ENCODE data around the gene SLC9C2.
"Not testable (repeated sequence)": the region's sequence is repeated elsewhere in the genome, so short reads cannot be mapped to it uniquely, and the experiment has no call there.

The SLC9C2 gene, protein sequence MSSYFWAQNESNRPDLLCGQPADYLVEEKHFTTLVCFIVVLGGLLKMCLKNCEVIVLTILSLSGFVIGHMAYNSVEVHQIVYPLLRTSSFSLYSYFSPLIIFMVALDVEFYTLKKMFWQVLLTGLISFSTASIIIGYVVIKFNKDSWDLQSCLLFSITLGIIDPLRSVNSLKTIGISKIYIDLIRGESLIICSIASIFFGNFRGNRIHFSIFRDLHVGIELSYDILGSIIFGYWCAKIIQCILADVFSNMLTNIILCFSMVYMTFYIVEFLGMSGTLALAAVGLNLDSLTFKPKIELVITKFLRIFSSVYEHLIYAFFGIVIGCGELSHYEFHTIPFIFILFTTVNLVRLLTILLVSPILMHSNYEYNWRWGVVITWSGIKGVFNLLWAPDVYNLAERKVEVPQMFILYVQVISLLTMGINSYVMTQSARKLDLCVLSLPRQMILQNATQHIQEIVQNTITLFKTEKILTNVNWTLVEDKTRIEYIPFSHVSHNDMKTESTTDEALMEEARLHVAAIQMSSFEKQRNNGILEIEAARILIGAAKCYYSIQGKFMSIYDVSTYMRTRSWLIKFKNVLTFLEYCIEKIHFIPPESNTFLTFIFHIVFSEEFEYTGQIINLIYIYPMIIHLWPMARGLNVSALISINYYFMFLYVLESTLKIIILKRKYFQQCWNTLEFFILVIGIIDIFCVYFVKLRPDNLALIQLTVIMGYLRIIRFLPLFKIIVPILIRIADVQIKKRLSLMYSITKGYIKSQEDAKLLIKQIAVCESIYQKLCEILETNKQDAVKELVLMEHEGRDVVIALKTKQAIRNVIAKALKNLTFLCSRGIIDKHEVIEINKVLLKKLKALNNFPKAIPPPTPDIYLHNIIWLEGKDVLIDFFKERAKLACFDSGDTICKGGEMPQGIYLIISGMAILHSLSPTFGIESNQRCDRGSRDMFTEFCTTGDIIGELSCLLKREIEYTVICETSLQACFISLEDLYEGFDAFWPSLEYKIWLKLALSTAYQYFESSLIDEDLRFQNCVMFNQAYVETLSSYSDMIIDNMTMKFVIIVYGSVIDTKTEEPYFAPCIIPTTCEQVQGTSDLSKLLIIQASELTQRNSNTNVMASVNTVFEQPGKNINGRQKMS

GRCh38 chr1:173603056-173603591, at the start of gene SLC9C2:
Gene SLC9C2 (minus strand): TSS chr1:173603072. CDS start chr1:173601776, 1,296 bp downstream.
- no peak for ATAC-seq
- Mint-ChIP-seq H3K27ac (no peak within 1 kb of the TSS), H3K4me3 (no peak within 1 kb of the TSS), H3K4me1 (no peaks in the 10 kb centered on the region), H3K36me3 (no peaks in the 10 kb centered on the region), H3K27me3 (peaks cover 13% of the 10 kb centered on the region), H3K9me3 (no peaks in the 10 kb centered on the region)

GRCh38 chr1:173648880-173649605, 46.2 kb upstream of the SLC9C2 start:
- H3K4me3 Mint-ChIP-seq, result no peak overlapping the region
- no peak for ATAC-seq

DNA sequence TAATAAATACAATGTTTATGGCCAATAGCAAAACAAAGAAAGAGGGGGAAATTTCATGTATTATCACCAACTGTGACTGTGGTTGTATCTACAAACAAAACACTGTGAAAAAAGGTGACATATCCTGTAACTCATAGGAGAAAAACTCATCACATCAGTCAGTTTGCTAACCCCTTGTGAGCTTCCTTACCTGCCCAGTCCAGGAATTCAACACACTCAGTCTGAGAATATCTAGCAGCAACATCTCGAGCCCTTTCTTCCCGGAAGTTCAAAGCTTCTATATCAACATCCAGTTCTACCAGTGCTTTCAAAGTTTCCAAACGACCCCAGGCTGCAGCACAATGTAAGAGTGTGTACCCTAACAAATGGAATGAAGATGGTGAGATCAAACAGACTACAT, 43.8 kb upstream of the SLC9C2 start:
- ATAC-seq, result no peak
- H3K4me3 Mint-ChIP-seq, result no peak overlapping the region
- peaks cover under 1% of the 10 kb centered on the region for H3K27me3 Mint-ChIP-seq
- H3K36me3 Mint-ChIP-seq, result no peaks in the 10 kb centered on the region
- no peaks in the 10 kb centered on the region for H3K4me1 Mint-ChIP-seq
- no peak overlapping the region for H3K27ac Mint-ChIP-seq
- H3K9me3 Mint-ChIP-seq, result peaks cover 1% of the 10 kb centered on the region

More at GRCh38 chr1:173648880-173649605, 46.2 kb upstream of the SLC9C2 start:
- Mint-ChIP-seq H3K27ac (no peak overlapping the region), H3K9me3 (peaks cover 3% of the 10 kb centered on the region), H3K36me3 (no peaks in the 10 kb centered on the region), H3K27me3 (peaks cover 21% of the 10 kb centered on the region), H3K4me1 (no peaks in the 10 kb centered on the region)

- not testable (repeated sequence) for H3K9me3 Mint-ChIP-seq, H3K4me3 Mint-ChIP-seq, H3K4me1 Mint-ChIP-seq, H3K27me3 Mint-ChIP-seq, ATAC-seq, H3K27ac Mint-ChIP-seq, H3K36me3 Mint-ChIP-seq
Measured at GRCh38 chr1:173642450-173643139, 39.7 kb upstream of the SLC9C2 start.

DNA sequence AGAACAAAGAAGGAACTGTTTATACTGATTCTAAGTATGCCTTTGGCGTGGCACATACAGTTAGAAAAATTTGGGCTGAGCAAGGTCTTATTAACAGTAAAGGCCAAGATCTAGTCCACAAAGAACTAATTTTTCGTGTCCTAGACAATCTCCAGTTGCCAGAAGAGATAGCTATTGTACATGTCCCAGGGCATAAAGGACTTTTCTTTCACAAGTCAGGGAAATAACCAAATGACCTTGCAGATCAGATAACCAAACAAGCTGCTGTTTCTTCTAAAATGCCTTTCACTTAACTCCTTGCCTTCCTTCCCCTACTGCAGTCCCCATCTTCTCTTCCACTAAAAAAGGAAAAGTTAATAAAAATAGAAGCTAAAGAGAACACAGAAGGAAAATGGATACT, 36.2 kb upstream of the SLC9C2 start:
- Mint-ChIP-seq H3K27ac (no peak overlapping the region), H3K9me3 (peaks cover 8% of the 10 kb centered on the region), H3K4me1 (no peaks in the 10 kb centered on the region), H3K4me3 (no peak overlapping the region), H3K36me3 (no peaks in the 10 kb centered on the region), H3K27me3 (no peaks in the 10 kb centered on the region)
- no peak for ATAC-seq

DNA sequence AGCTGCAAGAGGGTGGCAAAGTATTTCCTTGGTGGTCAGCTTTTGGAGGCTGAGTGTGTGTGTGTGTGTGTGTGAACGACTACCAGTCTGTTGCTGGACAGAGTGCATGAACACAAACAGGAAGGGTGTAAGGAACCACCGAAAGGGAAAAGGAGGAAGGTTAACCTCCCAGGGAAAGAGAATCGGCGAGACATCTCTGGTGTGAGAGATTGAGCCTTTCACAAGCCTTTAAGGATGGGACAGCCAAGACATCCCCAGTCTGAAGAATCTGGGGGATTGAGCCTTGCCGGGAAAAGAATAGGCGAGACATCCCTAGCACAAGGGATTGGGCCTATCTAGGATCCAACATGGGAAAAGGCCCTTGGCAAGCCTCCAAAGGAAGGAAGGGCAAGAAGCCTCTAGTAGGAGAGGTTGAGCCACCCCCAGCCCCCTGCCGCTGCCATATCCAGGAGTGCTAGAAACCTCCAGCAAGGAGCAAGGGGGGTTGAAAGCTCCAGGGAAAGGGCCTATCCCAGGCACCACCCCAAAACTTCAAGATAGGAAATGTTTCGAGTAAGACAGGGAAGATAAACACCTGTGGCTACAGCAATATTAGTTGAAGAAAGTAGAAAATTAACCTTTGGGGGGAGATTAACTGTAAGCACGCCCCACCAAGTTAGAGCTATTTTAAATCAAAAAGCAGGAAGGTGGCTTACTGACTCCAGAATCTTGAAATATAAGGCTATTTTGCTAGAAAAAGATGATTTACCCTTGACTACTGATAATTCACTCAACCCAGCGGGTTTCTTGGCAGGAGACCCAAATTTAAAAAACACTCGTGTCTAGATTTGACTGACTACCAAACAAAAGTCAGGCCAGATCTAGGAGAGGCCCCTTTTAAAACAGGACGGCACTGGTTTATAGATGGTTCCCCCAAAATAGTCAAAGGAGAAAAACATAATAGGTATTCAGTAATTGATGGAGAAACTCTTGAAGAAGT, 35.5 kb upstream of the SLC9C2 start:
- Mint-ChIP-seq H3K36me3 (no peaks in the 10 kb centered on the region), H3K4me1 (no peaks in the 10 kb centered on the region), H3K27me3 (no peaks in the 10 kb centered on the region), H3K27ac (no peak overlapping the region), H3K9me3 (peaks cover 8% of the 10 kb centered on the region), H3K4me3 (no peak overlapping the region)
- ATAC-seq, result no peak

DNA sequence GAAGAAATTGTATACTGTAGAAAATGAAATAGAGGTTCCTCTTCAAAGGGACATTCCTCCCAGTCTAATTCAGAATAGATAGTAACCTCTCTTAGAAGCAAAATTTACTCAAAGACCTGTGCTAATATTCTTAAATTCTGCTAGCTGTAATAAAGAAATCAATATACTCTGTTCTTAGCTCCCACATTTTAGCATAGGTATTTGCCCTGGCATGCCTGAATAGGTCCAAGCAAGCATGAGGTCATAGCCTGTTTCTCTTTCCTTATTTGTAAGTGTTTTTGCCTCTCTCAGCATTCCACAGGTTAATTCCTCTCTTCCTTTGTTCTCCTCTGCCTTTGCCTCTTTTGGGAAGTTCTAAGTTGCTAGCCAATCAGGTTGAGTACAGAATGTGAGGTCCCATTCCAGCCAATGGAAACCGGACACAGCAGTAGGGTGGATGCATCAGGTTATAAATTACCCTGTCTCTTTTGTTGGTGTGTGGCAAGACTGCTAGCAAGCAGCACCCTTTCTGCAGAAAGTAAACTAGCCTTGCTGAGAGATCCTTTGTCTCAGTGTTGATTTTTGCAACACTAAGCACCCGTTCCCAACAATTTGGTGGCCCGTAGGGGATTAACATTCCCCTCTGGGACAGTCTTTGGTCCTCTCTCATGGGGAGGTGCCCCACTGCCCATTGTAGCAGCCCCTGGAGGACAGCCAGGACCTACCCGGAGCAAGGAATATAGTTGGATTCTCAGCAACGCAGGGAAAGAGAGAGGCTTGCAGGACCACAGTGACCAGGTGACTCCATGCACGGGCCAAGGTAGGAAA, 34.6 kb upstream of the SLC9C2 start:
- not testable (repeated sequence) for H3K27ac Mint-ChIP-seq, H3K27me3 Mint-ChIP-seq, ATAC-seq, H3K36me3 Mint-ChIP-seq, H3K9me3 Mint-ChIP-seq, H3K4me3 Mint-ChIP-seq, H3K4me1 Mint-ChIP-seq

DNA sequence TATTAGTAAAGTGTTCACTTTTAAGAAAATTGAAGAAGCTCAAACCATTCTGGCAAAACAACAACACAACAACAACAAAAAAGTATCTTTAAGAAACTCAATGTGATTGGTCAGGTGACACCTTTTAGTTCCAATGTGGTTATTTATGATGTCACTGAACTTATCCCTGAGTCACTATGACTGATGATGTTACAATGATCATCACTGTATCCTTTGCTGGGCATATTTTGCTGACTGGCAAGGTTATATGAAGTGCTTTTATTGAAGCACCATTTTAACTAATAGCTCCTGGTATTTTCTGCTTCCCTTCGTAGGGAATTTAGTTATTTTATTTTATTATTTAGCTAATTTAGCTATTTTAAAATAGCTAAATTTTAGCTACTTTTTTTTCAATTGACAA, 32.2 kb upstream of the SLC9C2 start, which contains the start of gene TEX50:
TEX50 (plus strand) TSS at position 223 of the 400 bp plus-strand sequence. CDS start 184 bp downstream, outside the sequence.
- no peak within 1 kb of the TSS for H3K4me3 Mint-ChIP-seq
- H3K27ac Mint-ChIP-seq, result no peak within 1 kb of the TSS
- H3K4me1 Mint-ChIP-seq, result no peaks in the 10 kb centered on the region
- H3K36me3 Mint-ChIP-seq, result no peaks in the 10 kb centered on the region
- ATAC-seq, result no peak
- H3K27me3 Mint-ChIP-seq, result peaks cover 19% of the 10 kb centered on the region
- peaks cover 8% of the 10 kb centered on the region for H3K9me3 Mint-ChIP-seq

- Mint-ChIP-seq H3K4me1 (no peaks in the 10 kb centered on the region), H3K4me3 (no peak overlapping the region), H3K9me3 (no peaks in the 10 kb centered on the region), H3K27me3 (peaks cover 25% of the 10 kb centered on the region), H3K27ac (no peak overlapping the region), H3K36me3 (no peaks in the 10 kb centered on the region)
- no peak for ATAC-seq
Measured at GRCh38 chr1:173628888-173629287, 26.0 kb upstream of the SLC9C2 start.

GRCh38 chr1:173627269-173627668, 24.4 kb upstream of the SLC9C2 start:
- Mint-ChIP-seq H3K27ac (no peak overlapping the region), H3K4me1 (no peaks in the 10 kb centered on the region), H3K27me3 (peaks cover 33% of the 10 kb centered on the region), H3K9me3 (peaks cover 2% of the 10 kb centered on the region), H3K36me3 (no peaks in the 10 kb centered on the region), H3K4me3 (no peak overlapping the region)
- no peak for ATAC-seq

DNA sequence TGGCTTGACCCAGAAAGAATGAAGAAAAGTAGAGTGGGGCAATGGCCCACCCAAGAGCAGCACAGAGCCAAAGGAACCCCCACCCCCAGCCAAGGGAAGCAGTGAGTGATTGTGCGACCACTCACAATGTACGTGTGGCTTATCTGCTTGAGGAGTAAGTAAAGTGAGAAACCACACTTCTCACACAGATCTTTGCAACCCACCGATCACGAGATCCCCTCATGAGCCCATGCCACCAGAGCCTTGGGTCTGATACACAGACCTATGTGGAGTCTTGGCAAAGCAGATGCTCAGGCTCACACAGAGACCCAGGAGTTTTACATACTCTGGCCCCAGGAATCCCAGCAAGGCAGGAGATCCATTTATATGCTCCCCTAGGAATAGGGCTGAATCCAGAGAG, 14.0 kb upstream of the SLC9C2 start:
- no peak overlapping the region for H3K4me3 Mint-ChIP-seq
- no peaks in the 10 kb centered on the region for H3K4me1 Mint-ChIP-seq
- H3K27me3 Mint-ChIP-seq, result peaks cover 55% of the 10 kb centered on the region
- ATAC-seq, result no peak
- H3K9me3 Mint-ChIP-seq, result peaks cover 29% of the 10 kb centered on the region
- no peak overlapping the region for H3K27ac Mint-ChIP-seq
- peaks cover 29% of the 10 kb centered on the region for H3K36me3 Mint-ChIP-seq

GRCh38 chr1:173613086-173613485, 10.2 kb upstream of the SLC9C2 start:
- not testable (repeated sequence) for H3K9me3 Mint-ChIP-seq, H3K36me3 Mint-ChIP-seq, ATAC-seq, H3K4me3 Mint-ChIP-seq, H3K27ac Mint-ChIP-seq, H3K4me1 Mint-ChIP-seq
- H3K27me3 Mint-ChIP-seq, result peaks cover 30% of the 10 kb centered on the region

All from stimulated activated memory B cell treated with anti-CD40 and anti-IgM and Interleukin-4, amounts not matched to agents 10 μg/mL and 1 μg/mL and 100 μg/mL, for 72 hours (primary cell).